Stimulated activated CD4-positive, alpha-beta T cell treated with anti-CD3 and anti-CD28 coated beads, Interleukin-2, amount 100 ng/mL, for 4 hours (primary cell): Measurements from ENCODE around the gene IKZF1.

Source experiments
- DNase-seq: peaks from one replicate; pipeline ENCODE4 v3.0.0-alpha.2; 2020; ENCODE audit warnings: low read depth

IKZF1 gene

GRCh38 chr7:50308532-50309385, 4.2 kb downstream of the IKZF1 start:
- no peak for DNase-seq

GRCh38 chr7:50309721-50310120, 5.2 kb downstream of the IKZF1 start:
- no peak for DNase-seq

- DNase-seq = no peak
These were observed 5.8 kb downstream of the IKZF1 start for GRCh38 chr7:50310361-50310760.

GRCh38 chr7:50310956-50311355, 6.4 kb downstream of the IKZF1 start:
- no peak for DNase-seq

- no peak for DNase-seq
These were observed 8.0 kb downstream of the IKZF1 start for GRCh38 chr7:50312250-50313162.

GRCh38 chr7:50314836-50315592, 10.5 kb downstream of the IKZF1 start:
- DNase-seq = no peak

GRCh38 chr7:50315739-50316671, 11.5 kb downstream of the IKZF1 start:
- no peak for DNase-seq

GRCh38 chr7:50317221-50317678, 12.7 kb downstream of the IKZF1 start:
- DNase-seq = no peak

- no peak for DNase-seq
These were observed 13.5 kb downstream of the IKZF1 start for GRCh38 chr7:50317697-50318669.

GRCh38 chr7:50321487-50322067, 17.1 kb downstream of the IKZF1 start:
- DNase-seq = no peak

- no peak for DNase-seq
These were observed 19.6 kb downstream of the IKZF1 start for GRCh38 chr7:50324113-50324512.

- no peak for DNase-seq
These were observed 22.9 kb downstream of the IKZF1 start for GRCh38 chr7:50327443-50327842.

- DNase-seq = no peak
These were observed 25.3 kb downstream of the IKZF1 start for GRCh38 chr7:50329775-50330174.

GRCh38 chr7:50330254-50330653, 25.7 kb downstream of the IKZF1 start:
- DNase-seq = no peak

GRCh38 chr7:50330696-50331095, 26.2 kb downstream of the IKZF1 start:
- DNase-seq = no peak

- DNase-seq = no peak
These were observed 27.2 kb downstream of the IKZF1 start for GRCh38 chr7:50331564-50332208.

GRCh38 chr7:50332241-50333165, 28.0 kb downstream of the IKZF1 start:
- DNase-seq = no peak

- no peak for DNase-seq
These were observed 28.7 kb downstream of the IKZF1 start for GRCh38 chr7:50333221-50333651.
